ENCODE data around the gene GBF1.
A peak's percentile ranks its signal among the peaks of the same experiment; 100 is the strongest.
"Not testable (repeated sequence)": the region's sequence is repeated elsewhere in the genome, so short reads cannot be mapped to it uniquely, and the experiment has no call there.

The GBF1 gene

DNA sequence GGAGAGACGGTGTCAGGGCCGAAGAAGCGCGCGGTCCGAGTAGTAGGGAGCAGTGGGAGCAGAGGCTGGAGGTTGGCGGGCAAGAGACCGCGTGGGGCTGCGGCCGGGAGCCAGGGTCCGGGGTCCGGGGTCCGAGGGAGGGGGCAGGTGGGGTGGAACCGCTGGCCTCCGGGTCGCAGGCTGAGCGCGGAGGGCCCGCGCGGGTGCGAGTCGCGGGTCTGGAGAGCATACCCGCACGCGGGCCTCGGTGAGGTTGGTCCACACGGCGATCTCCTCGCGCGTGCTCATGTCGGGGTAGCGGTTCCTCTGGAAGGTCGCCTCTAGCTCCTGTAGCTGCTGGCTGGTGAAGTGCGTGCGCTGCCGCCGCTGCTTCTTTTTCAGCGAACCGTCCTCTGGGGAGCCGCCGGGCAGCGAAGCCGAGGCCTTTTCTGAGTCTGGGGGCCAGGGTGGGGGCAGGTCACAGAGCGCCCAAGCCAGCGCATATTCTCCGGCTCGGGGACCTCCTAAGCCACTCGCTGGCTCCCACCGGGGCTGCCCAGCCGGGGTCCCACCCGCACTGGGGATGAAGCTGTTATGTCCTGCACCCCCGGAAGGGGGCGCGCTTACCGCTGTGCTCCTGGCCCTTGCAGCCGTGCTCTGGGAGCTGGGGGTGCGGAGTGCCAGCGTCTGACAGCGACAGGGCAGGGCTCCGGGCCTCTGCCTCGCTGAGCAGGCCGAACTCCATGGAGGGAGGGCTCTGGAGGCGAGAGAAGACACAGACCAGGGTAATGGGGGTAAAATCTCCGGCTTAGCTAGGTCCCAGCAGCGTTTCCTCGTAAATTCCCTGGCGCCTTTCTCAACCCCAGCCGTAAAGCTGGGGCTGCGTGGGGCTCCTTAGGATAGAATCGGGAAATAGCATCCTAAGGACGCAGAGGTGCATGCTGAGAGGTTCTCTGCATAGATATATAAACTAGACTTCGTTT, 13.7 kb upstream of the GBF1 start:
- peak; percentile 74 for DNase-seq

DNA sequence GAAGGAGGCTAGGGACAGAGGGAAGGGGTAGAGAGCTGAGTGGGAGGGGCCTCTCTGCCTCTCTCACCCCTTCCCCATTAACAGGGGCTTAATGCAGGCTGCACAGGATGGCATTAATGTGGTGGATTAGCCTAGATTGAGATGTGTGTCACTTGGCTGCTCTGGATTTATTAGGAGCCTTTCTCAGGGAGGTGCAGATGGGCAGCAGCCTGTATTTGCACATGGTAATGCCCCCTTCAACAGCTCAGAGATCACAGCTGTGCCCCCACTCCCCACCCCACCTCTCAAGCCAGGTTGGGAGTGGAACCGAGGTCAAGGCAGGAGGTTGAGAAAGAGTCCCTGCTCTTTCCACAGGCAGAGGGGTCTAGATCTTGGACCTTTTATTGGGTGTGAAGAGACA, 11.3 kb upstream of the GBF1 start:
- DNase-seq = no peak

DNA sequence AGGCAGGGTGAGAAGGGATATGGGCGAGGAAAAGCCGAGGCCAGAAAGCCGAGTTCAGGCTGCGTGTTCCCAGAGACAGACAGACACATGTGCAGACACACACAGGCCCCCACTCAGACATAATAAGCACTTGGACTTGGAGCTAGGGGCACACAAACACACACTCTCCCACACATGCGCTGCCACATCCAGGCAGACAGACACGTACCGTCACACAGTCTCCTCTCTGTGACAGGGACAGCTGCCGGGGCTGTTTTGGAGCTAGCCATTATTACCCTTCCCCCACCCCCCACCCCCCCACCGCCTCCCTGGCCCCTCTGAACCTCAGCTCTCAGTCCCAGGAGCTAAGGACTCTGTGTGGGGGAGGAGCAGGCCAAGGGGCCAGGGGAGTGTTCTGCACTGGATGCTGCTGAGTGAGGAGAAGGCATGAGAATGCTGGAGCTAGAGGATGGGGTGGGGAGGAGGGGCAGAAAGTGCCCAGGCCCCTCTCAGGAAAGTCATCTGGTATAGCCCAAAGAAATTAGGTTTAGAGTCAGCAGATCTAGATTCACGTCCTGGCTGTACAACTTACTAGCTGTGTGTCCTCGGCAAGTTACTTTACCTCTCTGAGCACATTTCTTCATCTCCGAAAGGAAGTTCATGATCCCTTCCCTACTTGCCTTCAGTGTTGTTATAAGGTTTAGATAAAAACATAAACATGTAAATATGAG, 10.3 kb upstream of the GBF1 start:
- no peak for DNase-seq

DNA sequence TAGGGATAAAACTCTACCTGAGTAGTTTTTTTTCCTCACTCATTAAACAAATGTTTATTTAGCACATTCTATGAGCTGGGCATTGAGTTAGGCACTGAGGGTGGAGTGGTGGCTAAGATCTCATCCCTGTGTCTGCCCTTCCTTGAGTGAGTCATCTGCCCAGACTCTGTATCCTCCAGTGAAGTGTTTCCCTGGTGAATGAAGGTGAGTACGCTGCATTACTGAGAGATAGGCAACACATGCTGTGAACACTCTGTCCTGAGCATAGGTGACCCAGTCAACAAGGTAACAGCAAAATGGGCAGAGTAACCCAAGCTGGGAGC, 9.8 kb upstream of the GBF1 start:
- DNase-seq = no peak

DNA sequence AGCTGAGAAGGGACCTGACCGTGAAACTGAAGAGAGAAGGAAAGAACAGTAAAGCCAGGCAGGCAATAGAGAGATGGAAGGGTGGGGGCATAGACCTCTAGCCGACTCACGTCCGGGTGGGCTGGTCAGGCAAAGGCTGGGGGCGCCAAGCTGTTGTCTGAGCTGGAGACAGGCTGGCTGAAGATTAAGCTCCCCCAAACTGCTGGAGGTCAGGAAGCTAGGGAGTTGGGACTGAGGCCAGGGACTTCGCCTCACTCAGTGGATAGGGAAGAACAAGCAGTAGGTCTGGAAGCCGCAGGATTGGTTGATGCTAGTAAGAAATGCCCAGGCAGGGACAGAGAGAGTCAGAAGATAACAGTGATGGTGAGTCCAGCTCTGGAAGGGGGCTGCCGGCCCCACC, 9.3 kb upstream of the GBF1 start:
- DNase-seq = no peak

DNA sequence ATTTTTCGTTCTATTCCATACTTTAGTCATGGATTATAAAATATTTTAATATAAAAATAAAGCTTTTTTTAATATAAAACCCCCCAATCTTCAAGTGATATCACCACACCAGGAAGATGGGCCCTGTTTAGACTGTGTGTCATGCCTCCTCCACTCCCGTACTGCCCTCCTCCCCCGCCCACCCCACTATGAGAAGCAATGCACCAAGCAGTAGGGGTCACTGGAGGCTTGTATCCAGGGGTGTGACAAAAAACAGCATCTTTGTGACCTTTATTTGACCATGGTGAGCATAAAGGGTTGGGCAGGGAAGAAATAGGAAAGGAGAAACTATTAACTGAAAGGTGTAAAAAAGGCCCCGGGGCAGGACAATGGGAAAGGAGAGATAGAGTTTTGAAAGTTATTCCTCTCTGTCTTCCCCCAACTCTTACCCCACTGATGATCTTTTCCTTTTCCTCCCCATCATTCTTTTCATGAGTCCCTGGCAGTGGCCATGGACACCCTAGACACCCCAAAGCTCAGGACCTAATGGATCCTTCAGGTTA, 7.5 kb upstream of the GBF1 start:
- no peak for DNase-seq

DNA sequence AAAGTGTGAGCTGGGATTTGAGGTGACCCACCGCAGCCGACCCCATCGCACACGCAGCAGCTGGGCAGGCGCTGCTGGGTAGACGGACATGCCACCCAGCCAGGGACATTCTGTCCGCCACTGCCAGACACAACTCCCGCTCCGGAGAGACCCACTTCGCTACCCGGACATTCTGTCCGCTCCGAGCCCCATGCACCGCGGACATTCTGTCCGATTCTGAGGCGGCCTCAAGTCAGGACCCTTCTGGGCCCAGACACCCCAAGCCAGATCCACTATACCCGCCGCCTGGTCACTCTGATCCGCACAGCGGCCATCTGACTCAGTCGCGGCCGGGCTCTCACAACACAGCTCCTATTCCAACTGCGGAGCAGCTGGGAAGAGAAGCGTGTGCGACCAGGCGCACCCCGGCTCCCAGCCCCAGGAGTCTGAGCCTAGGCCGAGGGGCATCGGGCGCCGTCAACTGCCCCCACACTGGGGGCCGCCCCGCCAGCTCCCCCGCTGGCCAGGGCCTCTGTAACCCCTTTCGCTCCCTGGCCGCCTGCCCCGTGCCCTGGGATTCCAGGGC, 4.8 kb upstream of the GBF1 start:
- no peak for DNase-seq

DNA sequence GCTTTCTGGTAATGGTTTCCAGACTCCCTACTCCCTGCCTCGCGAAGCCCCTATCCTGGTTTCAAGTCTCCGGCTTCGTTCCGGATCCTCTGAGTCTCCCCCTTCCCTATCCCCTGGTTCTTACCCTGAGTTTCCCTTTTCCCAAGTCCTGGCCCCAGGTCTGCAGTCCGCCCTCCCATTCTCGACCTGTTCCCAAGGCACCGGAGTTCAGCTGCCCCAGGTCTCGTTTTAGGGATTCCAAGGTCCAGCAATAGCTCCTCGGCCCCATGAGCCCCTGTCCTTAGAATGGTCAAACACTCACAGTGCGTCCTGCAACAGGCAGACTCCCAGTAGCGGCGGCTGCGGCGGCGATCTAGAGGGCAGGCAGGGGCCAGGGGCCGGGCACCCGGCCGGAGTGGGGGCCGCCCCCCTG, 4.3 kb upstream of the GBF1 start:
- no peak for DNase-seq

DNA sequence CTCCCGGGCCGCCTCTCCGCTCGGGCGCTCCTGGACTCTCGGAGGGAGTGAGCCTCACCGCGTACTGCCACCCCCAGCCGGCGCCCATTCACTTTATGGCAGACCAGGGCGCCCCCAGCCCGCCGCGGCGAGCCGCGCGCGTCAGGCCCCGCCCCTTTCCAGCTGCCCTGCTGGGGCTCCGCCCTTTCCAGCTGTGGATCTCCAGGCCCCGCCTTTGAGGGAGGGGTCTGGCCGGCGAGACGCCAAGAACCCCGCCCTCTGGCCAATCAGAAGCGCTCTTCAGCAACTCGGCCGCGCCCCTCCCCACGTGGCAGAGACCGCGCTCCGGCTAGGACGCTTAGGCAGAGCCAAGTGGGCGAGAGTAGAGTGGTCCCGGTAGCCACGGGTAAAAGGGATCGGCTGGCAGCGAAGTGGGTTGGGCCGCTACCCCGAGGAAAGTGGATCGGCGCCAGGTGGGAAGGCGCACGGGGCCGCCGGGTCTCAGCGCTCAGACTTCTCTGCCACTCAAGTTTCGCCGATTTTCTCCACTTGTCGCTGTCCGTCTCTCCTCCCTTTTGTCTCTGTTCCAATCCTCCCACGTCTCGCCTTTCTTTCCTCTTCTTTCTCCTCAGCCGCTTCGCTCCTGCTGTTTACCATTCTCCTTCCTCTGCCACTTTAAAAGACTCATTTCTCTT, 3.8 kb upstream of the GBF1 start, which contains the start of gene PITX3:
TSS of gene PITX3 (minus strand) at position 69 of the 674 bp plus-strand sequence. CDS start 9,432 bp downstream, outside the sequence.
- DNase-seq = peak; percentile 93

DNA sequence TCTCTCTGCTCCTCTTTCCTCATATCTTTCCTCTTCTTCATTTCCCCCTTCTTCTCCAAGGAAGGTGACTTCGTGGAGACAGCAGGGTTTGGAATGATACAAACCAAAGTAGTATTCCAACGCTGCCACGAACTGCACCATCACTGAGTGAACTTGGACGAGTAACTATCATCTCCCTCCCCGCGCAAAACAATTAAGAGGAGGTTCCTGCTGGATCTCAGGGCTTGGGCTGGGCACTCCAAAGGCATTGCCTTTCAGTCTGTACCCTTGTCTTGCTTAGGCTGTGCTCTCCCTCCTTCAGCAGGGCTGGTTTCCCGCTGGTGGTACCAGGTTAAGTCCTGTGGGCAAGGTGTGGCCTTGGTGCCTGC, 3.2 kb upstream of the GBF1 start:
- no peak for DNase-seq

DNA sequence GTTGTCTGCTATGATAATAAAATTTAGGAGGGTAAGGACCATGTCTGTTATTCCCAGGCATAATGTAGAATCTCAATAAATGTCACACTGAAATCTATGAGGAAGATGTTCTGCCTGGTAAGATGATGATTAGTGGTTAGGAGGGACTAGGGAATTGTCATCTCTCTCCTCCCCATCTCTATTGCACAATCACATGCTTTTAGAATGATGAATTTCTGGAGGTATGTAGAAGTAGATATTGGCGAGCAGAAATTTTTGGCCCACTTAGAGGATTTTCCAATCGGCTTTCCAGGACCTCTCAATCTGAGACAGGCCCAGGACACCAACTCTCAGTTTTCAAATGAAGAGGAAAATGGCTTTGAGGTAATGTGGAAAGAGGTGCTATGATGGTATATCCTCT, 2.0 kb upstream of the GBF1 start:
- DNase-seq = no peak

DNA sequence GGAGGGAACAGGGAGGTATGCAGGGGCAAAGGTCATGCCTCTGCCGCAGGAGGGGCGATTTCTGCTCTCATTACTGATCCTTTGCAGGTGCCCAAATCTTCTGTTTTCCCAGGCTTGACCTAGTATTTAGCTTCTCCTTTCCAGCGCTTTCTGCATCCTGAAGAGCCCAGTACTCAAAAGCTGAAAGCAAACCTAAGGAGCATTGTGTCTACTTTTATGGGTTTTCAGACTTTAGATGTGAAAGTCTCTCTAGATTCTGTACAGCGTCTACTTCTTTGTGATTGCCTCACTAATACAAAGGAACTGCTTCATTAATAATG, 560 bp downstream of the GBF1 start:
- no peak for DNase-seq

DNA sequence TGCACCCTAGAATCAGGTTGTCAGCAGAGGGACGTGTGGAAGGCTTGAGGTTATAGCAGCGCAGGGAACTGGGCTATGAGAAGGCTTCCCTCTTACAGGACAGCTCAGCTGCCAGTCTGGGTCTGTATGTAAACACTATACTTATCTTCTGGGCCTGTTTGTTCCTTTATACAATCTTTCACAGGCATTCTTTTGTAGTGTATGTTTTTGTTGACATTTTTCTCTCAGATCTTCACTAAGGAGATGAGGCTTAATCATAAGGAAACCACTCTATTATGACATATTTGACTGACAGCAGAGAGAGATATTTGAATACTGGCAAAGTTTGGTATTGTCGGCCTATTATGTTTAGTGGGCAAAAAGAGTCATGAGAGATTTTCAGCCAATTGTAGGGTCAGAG, 929 bp downstream of the GBF1 start:
- DNase-seq = no peak

DNA sequence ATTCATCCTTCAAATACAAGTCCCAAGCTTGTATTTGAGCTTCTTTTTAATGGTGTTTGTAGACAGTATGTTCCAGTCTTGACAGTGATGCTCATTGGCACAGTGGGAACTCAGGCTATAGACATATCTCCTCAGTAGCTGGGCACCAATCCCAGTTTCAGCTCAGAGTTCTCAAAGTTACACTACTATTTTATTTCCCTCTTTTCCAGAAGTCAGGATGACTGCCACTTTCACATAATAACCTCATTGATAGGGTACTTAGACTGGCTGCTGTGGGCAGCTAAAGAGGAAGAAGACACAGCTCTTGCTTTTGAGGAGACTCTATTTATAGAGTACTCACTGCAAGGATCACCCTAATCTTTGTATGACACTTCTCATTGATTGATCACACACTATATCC, 2.4 kb downstream of the GBF1 start:
- no peak for DNase-seq

DNA sequence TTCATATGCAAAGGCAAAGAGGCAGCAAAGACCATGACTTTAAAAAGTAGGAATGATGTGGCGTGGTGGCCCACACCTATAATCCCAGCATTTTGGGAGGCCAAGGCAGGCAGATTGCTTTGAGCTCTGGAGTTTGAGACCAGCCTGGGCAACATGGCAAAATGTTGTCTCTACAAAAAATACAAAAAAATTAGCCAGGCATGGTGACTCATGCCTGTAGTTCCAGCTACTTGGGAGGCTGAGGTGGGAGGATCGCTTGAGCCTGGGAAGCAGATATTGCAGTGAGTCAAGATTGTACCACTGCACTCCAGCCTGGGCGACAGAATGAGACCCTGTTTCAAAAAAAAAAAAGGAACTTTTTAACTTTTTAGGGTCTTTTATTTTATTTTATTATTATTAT, 7.2 kb downstream of the GBF1 start:
- not testable (repeated sequence) for DNase-seq

DNA sequence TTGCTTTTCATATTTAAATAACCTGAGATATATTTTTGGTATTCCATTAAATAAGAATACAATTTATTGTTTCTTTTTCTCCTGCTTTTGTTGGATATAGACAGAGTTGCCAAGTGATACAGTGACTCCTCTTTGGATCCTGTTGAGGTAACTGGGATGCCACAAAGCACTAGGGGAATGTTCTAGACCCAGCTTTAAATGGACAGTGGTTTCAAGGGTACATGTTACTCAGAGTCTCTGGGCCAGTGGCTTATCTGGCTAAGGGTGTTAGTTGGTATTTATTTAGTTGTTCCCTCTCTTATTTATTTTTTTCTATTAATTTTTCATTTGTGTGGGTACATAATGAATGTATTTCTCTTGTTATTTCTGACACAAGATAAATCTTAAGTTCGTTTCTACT, 9.1 kb downstream of the GBF1 start:
- DNase-seq = no peak

DNA sequence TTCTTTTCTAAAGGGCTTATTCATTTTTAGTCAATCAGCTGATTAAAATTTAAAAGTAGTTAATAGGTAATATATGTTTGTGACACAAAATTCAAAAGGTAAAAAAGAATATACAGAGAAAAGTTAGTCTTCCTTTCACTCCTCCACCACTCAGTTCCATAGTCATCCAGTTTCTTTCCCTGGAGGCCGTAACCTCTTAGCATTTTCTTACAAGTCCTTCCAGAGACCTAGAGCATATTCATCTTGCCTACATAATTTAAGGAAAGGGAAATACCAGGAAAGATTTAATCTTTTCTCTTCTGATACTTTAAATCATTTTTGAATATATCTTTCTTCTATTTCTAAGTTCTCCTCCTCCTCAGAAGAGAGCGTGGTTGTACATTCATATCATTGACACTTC, 10.1 kb downstream of the GBF1 start:
- DNase-seq = no peak

DNA sequence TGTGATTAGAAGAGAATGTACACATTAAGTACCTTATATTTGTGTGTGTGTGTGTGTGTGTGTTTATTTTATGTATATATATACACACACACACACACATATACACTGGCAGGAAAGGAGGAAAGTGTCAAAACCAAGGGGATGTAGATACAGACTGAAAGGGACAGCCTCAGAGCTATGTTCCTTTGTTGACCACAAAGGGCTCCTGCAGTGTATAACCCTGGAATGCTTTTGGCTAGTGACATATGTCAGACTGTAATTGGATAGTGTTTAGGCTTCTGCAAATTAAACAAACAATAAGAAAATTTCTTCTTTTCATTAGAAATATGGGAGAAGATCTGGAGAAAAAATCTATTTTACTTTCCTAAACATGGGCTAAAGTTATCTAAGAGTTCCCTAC, 15.9 kb downstream of the GBF1 start:
- no peak for DNase-seq

DNA sequence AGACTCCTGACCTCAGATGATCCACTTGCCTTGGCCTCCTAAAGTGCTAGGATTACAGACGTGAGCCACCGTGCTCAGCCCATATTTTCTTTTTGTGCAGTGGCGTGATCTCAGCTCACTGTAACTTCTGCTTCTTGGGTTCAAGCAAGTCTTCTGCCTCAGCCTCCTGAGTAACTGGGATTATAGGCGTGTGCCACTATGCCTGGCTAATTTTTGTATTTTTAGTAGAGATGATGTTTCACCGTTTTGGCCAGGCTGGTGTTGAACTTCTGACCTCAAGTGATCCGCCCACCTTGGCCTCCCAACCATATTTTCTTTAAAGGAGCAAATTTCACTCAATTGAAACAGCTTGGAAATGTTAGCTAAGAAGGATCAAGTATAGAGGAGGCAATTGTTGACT, 16.5 kb downstream of the GBF1 start:
- no peak for DNase-seq

DNA sequence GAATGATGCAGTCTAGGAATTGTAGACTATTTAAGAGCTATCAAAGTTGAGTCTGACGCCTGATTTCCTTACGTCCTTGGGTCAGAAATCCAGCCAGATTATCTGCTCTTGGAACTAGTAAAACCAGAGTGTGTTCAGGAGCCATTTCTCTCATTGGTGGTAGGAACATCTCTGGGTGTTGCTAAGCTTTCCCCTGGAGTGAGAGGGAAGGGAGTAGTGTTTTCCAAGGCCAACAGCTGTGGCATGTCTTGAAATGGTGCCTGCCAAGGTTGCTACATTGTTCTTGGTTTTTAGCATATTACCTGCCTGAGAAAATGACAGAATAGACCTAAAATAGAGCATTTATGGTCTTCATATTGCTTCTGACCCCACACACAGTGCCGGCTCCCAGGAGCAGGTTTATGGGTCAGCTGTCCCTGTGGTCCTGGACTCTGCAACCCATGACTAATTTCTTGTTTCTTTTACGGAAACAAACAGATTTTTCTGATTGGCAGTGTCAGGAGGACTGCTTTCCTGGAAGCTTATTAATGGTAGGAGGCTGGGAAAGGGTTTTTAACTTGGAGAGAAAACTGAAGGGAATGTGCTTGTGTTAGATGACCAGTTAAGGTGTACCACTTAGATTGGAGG, 17.5 kb downstream of the GBF1 start:
- DNase-seq = no peak

DNA sequence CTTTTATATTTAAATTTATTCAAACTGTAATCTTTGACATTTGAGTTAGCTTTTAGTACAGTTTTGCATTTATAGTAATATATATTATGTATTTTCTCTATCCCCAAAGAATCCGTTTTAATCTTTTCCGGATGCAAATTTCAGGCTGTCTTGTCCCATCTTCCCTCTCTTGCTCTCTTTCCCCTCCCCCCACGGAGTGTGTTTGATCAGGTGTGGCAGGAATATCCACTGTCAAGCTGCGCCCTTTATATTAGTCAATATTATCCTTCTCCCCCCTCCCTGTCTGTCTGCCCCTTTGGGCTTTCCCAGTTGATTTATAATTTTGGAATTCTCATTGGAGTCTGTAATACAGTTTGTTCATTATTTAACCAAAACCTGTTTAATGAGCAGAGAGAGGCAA, 19.0 kb downstream of the GBF1 start:
- no peak for DNase-seq

DNA sequence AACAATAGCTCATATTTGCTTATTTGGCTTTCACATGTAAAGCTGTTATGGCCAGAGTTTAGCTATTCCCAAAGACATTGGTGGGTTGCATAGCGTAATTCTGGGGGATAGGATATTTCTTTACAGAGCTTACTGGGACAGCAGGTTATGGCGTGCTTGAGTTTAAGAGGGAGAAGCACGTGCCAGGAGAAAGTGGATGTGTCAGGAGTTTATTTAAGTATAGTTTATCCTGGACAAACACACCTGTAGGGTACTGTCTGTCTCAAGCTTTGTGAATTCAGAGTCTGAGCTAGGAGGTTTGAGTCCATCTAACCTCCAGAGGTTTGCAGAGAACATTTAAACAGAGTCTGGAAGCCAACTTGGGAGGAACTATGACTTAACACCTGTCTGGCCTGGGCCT, 21.3 kb downstream of the GBF1 start:
- DNase-seq = no peak

DNA sequence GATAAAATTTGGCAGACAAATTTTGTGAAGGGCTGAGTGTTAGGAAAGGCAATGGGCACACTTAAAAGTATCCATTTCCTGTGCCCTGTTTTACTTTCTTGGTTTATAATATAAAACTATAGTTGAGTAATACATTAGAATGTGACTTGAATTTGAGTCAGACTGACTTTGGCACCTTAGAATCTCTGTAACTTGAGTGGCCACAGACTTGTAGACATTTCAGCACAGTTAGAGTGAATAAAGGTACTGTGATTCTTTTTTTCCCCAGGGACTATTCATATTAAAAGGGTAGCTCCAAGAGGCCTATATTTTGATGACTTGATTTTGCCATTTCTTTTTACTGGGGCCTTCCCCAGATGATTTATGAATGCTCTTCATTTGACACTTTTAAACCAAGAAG, 22.4 kb downstream of the GBF1 start:
- DNase-seq = no peak
